GM19463 (cell line): Measurements from ENCODE around the gene CTAG1A.
"Not testable (repeated sequence)": the region's sequence is repeated elsewhere in the genome, so short reads cannot be mapped to it uniquely, and the experiment has no call there.

ENCODE experiments used
- ATAC-seq: cut with Tn5 transposase; IDR thresholded peaks from one replicate; pipeline ENCODE4 v1.9.1; 2021; ENCODE audit warnings: mild to moderate bottlenecking, moderate library complexity; ENCODE audit not compliant: unreplicated experiment

CTAG1A gene

DNA sequence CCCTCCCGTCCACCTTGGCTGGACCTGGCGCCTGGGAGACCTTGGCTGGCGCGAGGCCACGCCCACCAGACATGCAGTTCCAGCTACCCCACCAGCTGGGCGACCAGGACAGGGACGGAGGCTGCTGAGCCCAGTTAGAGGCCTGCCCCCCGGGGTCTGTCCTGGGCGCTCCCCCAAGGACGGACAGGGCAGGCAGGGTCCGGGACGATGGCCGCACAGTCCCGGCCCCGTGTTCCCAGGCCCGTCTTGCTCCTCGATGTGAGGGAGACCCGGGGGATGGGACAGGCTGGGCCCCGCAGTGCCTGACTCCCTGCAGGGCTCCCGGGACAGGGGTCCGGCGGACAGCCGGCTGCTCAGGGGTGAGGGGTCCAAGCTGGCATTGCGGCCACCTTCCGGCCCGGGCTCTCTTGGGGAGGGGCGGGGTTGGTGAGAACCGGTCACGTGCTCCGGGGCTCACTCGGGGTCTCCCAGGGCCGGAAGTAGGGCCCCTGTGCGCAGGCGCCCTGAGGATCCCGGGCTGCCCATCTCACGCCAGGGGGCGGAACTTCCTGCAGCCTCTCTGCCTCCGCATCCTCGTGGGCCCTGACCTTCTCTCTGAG is at the start of gene CTAG1A:
TSS of gene CTAG1A (plus strand) at position 549 of the 599 bp plus-strand sequence. CDS start 74 bp downstream, outside the sequence.
- ATAC-seq: not testable (repeated sequence)

DNA sequence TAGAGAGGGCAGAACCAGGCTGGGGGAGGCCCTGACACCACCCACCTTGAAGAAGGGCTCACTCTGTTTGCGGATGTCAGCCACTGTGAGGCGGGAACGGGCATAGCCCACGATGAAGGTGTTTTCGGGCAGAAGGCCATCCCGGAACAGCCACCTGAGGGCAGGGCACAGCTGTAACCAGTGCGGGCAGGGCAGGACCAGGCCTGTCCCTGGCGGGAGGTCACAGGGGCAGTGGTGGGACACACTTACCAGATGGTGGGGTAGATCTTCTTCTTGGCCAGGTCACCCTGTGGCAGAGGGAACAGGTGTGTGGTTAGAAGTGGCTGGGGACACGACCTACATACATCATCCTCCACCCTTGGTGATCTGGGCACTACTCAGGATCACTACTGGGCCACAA is 49.0 kb upstream of the CTAG1A start:
- no peak for ATAC-seq

DNA sequence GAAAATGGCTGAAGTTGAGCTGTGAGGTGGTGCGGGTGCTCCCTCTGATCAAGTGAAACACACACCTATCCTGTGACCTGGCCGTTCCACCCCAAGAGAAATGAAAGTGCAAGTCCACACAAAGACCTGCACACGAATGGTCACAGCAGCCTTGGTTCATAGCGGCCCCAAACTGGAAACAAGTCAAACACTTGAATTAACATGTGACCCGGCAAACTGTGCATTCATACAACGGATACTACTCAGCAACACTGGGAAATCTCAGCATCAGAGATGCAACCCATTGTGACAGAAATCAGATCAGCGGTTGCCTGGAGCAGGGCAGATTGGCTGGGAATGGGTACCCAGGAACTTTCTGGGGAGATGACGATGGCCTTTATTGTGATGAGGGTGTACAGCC is 45.9 kb upstream of the CTAG1A start:
- ATAC-seq: no peak

DNA sequence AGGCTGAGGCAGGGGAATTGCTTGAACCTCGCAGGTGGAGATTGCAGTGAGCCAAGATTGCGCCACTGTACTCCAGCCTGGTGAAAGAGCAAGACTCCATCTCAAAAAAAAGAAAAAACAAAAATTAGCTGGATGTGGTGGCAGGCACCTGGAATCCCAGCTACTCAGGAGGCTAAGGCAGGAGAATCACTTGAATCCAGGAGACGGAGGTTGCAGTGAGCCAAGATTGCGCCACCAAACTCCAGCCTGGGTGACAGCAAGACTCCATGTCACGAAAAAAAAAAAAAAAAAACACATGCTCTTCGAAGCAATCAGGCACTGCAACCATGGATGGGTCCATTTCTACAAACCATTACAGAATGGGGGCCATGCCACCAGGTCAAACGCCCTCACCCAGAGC is 44.6 kb upstream of the CTAG1A start:
- not testable (repeated sequence) for ATAC-seq

DNA sequence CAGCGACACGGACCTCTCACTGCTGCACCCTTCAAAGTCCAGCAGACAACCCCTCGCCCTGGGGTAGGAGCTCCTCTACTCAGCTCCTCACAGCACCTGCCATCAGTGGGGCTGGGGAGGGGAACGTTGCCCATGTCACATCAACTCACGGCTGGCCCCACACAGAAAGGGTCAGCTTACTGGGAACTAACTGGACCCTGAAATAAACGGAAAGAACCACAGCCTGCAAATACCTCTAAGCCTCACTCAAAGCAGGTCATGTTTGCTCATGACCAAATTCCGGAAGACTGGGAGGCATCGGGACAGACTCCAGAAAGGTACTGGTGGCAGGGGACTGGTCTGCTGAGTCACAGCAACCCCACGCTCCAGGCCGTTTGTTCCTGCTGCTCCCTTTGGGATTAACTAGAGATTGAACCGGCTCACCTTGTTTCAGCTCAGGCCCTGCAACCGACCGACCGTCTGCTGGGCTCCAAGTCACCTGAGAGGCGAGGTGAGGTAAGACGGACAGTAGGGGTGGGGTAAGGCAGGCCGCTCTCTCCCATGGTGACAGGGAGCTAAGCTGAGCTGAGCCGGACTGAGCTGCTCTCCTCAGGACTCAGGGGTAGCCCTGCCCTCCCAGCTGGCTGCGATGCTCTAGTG is 43.9 kb upstream of the CTAG1A start:
- no peak for ATAC-seq

DNA sequence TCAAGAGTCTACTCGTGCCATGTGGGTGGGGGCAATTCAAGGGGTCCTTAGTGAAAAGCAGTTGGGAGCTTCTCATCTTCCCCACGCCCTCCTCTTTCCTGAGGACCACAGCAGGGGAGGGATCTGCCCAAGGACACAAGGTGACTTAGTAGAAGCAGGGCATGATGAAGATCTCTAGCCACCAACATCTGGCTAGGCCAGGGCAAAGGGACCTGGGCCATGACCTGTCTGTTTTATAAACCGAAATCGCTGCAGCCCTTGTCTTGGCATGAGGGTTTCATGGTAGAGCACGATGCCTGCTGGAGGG is 43.4 kb upstream of the CTAG1A start:
- ATAC-seq: no peak

DNA sequence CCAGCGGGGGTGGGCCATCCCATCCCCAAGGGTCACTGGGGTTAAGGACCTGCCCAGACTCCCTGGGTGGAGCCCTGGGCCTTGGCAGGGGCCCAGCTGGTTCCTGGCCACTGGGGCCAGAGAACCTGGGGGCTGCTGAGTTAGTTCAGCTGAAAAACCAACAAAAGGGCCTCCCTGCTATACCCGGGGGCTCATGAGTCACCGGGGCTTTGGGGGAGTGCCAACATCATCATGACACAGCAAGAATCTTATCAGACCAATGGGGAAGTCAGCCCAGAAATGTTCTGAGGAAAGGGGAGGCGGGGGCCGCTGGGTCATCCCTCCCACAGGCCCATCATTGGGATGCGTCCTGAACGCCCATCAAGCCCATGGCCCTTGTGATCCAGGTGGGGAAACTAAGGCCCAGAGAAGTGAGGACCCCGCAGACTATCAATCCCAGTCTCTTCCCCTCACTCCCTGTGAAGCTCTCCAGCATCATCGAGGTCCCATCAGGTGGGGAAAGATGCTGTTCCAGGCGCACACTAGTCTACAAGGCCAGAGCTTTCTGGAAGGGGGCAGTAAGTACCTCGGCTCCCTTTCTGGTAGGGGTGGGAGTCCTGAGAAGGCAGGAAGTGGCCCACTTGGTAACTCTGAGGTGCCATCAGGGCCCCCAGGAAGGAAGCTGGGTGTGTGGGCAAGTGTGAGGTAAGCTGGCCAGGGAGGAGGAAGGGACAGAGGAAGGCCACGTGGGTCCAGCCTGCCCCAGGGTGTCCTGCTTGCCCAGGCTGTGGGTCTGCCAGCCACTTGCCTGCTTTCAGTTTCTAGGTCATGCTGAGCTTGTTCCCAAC is 42.8 kb upstream of the CTAG1A start:
- ATAC-seq: no peak

DNA sequence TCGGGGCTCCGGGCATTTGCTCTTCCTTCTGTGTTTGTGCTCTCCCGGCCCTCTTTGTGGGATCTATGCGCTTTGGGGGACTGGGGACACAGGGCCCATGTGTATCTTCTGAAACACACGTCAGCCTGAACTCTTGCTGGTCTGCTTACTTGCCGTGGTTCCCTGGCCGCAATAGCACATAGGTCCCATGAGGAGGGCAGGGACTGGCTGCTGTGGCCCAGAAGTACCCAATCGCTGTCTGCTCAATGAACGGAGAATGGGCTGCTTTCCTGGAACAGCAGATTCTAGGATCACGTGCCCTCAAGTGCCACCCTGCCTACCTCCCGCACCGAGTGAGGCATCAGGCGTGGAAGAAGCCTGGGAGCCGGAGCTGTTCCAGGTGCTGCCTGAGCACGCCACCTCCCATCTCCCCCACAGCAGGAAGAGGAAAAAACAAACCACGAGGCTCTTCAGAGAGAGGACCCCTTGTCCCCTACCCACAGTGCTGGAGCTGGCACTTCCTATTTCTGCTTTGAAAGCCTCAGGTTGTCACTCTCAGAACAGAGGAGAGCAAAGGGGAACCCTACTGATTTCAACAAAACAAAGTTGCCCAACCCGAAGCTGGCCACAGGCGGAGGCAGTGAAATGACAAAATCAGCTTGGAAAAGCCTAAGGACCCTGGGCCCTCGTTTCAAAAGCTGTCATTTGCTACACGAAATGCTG is 42.1 kb upstream of the CTAG1A start:
- no peak for ATAC-seq

DNA sequence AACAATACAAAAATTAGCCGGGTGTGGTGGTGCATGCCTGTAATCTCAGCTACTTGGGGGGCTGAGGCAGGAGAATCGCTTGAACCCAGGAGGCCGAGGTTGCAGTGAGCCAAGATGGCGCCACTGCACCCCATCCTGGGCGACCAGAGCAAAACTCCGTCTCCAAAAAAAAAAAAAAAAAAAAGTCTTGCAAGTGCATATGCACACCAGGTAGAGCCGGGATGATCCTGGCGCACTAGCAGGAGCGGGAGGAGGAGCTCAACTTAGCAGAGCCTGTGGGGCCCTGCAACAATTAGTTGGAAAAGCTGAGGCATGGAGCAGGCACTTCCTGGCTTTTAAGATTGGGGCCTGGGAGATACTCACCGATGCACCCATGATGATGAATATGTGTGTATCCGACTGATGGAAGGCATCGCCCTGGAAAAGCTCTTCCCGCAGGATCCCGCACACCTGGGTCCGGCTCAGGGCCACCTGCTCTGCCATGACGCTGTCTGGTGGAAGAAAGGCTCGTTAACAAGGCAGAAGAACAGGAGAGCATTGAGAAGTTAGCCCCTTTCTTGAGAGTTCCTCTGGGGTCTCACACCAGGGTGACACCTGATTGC is 39.2 kb upstream of the CTAG1A start:
- no peak for ATAC-seq

DNA sequence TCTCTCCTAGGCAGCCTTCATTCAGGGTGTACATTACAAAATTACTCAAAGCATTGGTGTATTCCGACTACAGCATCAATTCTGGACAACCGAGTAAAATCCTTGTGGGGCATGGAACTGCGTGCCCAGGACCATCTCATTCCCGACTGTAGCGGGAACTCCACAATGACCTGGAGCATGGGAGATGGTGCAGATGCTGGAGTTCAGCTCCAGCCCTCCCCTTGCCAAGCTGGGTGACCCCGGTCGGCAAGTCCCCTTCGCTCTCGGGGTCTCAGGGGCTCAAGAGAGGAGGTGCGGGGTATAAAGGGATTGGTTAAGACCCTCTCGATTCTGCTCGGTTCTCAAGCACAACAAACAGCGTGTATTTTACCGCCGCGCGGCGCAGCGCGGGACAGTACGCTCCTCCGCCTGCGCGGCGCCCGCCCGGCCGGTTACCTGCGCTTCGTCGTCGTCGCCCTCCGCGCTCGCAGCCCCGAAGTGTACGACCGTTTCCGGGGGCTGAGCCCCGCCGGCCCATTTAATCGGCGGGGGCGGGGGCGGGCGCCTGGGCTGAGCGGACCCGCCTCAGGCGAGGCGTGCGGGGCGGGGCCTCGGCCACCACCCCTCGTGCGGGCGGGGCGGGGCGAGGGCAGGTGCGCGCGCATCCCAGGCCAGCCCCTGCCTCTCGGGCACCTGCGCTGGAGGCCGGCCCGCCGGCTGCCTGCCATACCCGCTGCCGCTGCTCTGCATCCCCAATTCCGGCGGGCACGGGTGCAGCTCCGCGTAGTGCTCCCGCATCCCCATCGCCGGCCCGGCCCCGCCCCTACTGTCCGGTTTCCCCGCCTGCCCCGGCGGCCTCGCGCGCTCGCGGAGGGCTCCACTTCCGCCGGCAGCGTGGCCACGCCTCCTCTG is 38.3 kb upstream of the CTAG1A start, which contains the start of gene G6PD:
TSS of gene G6PD (minus strand) at position 493 of the 891 bp plus-strand sequence. CDS start 691 bp downstream, outside the sequence.
- peak; percentile 40 for ATAC-seq

DNA sequence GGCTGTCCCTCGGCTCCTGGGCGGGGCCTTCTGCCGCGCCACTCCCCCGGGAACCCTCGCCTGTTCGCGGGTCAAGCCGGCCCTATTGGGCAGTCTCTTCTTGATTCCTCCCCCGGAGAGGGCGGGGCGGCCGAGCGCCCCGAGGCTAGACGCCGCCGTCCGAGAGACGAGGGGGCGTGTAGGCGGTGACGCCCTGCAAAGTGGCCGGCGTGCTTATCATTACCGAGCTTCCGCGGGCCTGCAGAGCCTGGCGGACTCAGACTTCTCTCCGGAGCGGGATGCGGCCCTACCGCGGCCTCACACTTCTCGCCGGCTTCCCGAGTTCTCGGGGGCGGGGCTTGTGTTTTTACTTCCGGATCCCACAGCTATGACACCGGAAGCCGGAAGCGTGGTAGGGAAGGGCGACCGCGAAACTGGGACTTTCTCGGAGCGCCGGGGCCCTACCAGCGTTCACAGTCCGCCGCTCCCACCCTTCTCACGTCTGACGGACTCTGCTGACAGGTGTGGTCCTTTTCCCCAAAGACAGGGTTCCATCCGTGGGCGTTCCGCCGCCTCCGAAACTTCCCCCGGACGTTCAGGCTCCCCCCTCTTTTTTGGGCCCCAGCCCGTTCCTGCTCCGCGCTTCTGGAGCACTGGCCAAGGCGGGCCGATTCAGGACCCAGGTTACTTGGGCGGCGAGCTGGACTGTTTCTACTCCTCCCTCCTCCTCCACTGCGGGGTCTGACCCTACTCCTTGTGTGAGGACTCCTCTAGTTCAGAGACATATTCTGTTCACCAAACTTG is 37.5 kb upstream of the CTAG1A start, which contains the start of gene IKBKG:
TSS of gene IKBKG (plus strand) at position 376 of the 783 bp plus-strand sequence. CDS start 4,383 bp downstream, outside the sequence.
- ATAC-seq: peak; percentile 74

DNA sequence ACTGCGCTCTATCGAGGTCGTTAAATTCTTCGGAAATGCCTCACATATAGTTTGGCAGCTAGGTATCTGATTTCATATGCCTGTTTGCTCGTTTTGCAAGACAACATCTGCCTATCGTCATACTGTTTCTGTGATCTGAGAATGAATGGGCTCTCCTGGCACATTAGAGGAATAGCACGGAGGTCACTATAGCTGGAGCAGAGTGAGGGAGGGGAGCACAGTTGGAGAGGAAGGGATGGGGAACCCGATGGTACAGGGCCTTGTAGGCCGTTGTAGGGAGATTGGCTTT is 37.0 kb upstream of the CTAG1A start:
- no peak for ATAC-seq

DNA sequence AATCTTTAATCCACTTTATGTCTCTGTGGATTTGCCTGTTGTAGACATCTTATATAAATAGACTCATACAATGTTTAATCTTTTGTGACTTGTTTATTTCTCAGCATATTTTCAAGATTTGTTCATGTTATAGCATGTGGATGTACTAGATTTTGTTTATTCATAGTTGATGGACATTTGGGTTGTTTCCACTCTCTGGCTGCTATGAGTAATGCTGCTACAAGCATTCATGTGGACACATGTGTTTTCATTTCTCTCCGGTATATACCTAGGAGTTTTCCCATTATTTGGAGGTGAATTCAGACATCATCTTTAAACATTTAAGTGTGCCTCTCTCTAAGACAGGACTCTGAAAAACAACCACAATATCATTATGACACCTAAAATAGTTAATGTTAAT is 35.2 kb upstream of the CTAG1A start:
- ATAC-seq: no peak

DNA sequence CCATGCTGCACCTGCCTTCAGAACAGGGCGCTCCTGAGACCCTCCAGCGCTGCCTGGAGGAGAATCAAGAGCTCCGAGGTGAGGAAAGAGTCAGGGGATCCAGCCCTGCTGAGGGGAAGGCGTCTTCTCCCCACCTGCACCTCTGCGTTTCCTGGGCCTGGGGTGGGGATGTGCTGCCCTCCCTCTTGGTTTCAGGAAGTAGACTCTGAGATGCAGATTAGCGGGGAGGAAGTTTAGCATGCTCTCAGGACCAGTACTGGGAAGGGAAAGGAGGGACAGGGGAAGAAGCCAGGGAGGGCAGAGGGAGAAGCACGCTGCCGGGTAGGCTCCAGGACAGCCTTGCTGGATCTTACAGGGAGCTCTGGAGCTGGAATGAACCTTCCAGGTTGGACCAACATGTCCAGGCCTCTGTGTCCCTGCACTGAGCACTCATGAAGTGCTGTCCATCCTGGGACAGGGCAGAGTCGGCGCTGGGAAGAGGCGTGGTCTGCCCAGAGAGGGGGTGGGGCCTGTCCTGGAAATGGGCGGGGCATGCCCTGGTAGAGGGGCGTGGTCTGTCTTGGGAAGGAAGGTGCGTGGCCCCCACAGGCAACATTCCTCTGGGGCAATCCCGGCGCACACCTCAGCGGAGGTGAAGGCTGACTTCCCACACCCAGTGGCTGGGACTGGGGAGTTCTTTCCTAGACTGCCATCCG is 32.7 kb upstream of the CTAG1A start:
- ATAC-seq: not testable (repeated sequence)

DNA sequence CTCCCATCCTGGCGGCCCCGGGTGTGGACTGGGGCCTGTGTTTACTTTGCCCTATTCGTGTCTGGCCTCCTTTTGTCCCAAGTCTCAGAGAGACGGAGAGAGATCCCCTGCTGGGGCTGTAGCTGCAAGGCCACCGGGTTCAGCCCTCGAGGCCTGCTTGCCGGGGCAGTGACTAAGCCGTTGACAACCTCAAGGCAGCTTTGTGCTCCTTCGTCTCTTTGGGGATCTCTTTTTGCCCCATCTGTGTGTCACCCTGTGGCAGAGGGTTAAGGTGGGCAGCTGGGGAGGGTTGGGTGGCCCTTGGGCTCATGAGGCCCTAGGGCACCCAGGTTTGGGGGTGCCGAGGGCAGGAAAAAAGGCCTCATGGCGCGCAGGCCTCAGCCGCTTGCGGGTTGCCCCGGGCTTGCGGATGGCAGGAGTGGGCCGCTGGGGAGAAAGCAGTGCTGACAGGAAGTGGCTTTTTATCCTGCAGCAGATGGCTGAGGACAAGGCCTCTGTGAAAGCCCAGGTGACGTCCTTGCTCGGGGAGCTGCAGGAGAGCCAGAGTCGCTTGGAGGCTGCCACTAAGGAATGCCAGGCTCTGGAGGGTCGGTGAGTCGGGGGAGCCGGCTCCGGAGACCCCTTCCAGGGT is 26.8 kb upstream of the CTAG1A start:
- not testable (repeated sequence) for ATAC-seq

DNA sequence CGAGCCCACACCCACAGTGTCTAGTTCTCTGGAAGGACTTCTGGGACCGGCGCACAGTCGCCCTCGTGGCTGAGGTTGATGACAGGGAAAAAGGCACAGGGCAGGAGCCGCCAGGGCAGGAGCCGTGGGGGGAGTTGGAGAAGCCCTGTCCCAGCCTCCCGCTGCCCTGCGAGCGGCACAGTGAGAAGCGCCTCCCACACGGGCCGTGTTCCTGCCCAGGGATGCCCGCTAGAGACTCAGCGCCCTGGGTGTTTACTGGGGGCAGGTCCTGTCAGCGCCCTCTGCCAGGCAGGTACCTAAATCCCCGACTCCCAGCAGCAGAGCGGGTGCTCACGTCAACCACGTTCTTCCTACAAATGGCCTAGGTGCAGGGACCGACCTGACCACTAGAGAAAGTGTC is 26.0 kb upstream of the CTAG1A start:
- not testable (repeated sequence) for ATAC-seq

DNA sequence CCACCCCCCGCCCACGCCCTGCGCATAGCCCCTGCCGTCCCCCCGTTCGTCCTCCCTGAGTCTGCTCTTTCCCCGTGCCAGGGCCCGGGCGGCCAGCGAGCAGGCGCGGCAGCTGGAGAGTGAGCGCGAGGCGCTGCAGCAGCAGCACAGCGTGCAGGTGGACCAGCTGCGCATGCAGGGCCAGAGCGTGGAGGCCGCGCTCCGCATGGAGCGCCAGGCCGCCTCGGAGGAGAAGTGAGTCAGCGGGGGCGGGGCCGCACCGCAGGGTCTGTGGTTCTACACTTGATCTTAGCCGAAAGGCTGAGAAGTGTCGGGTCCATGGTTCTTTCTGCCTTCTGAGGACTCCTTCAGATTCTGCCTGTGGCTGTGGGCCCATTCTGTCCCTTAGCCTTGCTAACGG is 24.6 kb upstream of the CTAG1A start:
- ATAC-seq: not testable (repeated sequence)

DNA sequence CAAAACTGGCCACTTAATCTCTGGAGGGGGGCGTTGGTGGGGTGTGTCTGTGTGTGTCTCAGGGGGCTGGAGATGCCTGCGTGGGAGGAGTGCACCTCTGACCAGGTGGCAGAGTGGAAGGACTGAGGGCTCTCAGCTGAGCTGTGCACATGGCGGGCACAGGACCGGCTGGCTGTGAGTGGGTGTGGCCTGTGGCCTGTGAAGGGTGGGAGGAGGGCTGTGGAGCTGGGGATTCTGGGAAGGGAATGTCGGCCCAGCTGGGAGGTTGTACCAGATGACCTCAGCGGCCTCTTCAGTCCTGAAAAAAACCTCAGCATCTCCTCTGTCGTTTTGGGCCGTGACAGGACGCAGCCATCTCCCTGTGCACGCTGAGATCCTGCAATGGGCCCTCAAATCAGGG is 22.6 kb upstream of the CTAG1A start:
- not testable (repeated sequence) for ATAC-seq
